GM12872 (cell line): ENCODE measurements around the gene PRKAG1.

Experiments
- TF ChIP-seq, protein P1 (sequence below): IDR thresholded peaks from 3 replicates; pipeline ENCODE4 v1.5.1; 2011; ENCODE audit warnings: low read depth, mild to moderate bottlenecking, low read length, moderate library complexity; ENCODE audit not compliant: insufficient read depth

Gene PRKAG1

DNA sequence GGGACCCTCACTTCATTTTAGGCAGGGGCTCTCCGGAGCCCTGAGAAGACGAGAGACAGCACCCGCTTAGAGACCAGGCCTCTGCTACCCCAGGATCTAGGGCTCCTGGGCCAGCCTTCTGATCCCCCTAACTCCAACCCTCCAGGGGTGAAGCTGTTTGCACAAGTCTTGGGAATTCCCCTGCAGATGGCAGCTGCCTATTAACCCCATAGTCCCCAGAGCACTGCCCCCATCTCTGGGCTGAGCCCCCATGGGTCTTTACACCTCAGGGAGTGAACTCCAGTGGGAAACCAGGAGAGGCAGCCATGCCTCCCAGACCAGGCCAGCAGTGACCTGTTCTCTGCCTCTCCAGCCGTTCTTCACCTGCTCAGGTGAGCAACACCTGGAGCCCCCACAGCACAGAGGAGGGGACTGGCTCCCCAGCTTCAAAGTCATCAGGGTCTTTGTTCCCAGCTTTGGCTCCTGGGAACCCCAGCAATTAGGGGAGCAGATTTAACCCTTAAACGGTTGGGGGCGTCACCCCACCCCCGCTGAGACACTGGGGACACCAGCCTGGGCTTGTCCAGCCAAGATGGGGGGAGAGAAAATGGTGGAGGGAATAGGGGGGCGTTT lies 49.3 kb downstream of the PRKAG1 start:
- TF ChIP-seq, protein P1, sequence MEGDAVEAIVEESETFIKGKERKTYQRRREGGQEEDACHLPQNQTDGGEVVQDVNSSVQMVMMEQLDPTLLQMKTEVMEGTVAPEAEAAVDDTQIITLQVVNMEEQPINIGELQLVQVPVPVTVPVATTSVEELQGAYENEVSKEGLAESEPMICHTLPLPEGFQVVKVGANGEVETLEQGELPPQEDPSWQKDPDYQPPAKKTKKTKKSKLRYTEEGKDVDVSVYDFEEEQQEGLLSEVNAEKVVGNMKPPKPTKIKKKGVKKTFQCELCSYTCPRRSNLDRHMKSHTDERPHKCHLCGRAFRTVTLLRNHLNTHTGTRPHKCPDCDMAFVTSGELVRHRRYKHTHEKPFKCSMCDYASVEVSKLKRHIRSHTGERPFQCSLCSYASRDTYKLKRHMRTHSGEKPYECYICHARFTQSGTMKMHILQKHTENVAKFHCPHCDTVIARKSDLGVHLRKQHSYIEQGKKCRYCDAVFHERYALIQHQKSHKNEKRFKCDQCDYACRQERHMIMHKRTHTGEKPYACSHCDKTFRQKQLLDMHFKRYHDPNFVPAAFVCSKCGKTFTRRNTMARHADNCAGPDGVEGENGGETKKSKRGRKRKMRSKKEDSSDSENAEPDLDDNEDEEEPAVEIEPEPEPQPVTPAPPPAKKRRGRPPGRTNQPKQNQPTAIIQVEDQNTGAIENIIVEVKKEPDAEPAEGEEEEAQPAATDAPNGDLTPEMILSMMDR = no peak

DNA sequence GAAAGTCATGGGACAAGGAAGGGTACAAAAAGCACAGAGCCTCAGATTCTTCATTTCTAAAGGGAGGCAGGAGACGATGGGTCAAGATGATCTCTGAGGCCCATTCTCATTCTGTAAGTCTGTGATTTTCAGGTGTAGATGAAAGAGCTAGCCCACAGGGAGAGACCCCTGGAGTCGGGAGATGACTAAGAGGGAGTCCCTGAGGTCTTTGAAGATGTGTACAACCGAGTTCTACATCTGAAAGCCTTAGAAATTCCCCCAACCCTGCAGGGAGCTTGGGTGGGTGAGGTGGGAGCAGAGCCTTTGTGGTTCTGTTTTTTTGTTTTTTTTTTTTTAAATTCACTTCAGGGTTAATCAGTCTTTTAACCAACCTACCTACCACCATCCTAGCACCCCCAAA lies 50.1 kb downstream of the PRKAG1 start:
- TF ChIP-seq, protein P1 = no peak

DNA sequence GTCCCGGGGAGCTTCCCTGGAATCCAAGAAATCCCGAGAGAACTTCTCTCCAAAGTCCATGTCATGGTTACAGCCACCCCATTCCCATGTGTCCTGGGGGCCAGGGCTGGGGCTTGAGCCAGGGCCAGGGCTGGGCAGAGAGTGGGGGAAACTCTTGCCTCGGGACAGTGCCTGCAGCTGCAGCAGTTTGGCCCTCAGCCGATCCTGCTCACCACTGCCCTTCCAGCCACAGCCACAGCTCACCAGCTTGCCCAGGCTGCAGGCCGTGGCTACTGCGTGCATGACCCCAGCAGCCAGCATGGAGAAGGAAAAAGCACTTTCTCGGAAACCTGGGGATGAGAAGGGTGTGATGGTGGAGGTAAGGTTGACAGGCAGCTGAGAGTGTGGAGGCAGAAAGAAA lies 50.6 kb downstream of the PRKAG1 start:
- TF ChIP-seq, protein P1 = no peak

DNA sequence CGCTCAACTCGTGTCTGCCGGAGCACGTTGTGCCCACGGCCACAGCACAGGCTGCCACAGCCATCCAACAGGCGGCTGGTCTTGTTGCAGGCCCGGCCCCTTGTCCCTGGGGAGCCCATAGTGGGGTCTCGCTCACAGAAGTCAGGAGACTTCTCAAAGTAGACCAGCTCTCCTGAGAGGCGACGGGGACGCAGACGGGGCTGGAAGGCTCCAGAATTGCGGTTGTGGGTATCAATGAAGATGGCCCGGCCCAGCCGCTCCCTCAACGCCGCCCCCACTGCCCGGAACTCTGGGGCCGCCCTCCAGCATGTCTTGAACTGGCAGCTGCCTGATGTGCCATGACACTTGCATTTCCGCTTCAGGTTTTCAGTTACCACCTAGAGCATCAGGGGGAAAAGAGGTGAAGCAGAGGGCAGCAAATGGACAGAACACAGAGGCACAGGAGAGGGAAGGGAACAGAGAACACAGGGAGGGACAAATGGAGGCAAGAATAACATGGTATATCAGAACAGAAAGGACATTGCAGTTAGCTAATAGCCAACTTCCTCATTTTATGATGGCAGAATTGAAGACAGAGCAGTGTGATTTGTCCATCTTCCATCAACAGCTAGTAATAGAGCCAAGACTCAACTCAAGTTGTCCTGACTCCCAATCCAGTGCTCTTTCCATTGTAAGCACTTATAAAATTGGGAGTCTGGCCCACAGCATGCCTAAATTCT lies 52.2 kb downstream of the PRKAG1 start:
- TF ChIP-seq, protein P1 = no peak

DNA sequence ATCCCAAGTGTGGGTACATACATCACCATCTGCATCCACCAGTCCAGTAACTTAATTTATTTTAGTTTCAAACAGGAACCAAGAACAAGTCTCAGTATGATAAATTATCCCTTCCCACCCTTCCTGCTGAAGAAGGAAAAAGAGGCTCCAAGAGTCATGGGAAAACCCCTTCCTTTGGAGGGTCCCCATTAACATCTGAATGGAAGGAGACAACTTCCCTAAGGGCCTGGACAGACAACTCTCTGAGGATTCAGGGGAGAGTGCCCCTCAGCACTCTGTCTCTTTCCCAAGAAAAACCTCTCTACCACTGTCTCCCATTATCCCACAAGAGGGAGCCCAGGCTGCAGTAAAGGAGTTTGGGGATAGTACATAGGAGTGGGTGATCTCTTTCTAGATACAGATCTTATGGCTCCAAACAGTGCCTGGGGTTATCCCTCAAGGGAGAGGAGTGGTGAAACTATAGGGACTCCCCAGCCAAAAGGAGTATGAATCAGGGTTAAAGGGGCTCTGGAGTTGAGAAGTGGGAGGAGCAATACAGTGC lies 53.2 kb downstream of the PRKAG1 start:
- TF ChIP-seq, protein P1 = no peak

DNA sequence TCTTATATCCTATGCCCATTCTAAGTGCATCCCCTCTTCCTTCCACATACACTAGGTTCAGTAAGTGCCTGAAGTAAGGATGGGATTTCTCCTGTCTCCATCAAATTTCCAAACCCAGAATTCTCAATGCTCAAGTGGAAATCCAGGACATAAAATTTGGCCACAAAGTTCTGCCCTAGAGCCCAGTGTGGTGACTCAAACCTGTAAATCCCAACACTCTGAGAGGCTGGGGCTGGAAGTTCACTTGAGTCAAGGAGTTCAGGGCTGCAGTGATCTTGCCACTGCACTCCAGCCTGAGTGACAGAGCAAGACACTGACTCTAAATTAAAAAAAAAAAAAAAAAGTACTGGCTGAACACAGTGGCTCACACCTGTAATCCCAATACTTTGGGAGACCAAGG lies 56.8 kb downstream of the PRKAG1 start:
- TF ChIP-seq, protein P1 = no peak

DNA sequence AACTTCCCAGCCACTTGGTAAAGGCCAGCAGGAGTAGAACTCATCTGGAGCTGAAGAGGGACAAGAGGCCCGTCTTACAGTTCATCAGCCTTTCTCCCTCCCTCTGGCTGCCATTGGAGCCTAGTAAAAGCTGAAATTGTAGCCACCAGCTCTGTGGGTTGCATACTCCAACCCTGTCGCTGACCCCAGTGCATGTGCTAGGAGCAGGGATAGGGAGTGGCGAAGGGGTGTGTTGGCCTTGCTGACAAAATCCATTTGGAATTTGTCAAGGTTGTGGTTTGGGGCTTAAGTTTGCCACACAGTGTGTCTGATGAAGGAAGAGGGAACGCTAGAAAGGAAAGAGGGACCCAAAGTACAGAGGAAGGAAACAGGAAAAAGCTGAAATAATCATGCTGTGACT lies 57.2 kb downstream of the PRKAG1 start:
- TF ChIP-seq, protein P1 = no peak
